Natural killer cell (primary cell): ENCODE results near the gene BMP4. TPM values are rescaled to one million over a fixed set of nuclear protein-coding genes. Genes with fewer than 3 reads are reported as not detected.

Experiments used
- ATAC-seq, 3 donors: fragments of 150-1000 bp in 2 of 3; fragments of 200-7000 bp in 1 of 3; cut with Tn5 transposase; 1 replicate in 1 of 3; 2 replicates in 2 of 3; pipeline ENCODE4 v1.10.0; 2021; ENCODE audit warnings: mild to moderate bottlenecking in 2 of 3, moderate library complexity in 2 of 3
- DNase-seq, 2 donors: peaks; one replicate each; pipeline versions ENCODE4 v3.0.0 to v3.0.0-alpha.2; 2013 to 2021; ENCODE audit warnings: mixed read lengths in 1 of 2
- H3K27ac ChIP-seq: one replicate; pipeline ENCODE4 v1.5.1; 2013; ENCODE audit warnings: mild to moderate bottlenecking, low read length
- H3K27me3 ChIP-seq: one replicate; pipeline ENCODE4 v1.6.1; 2013; ENCODE audit warnings: low read length; ENCODE audit not compliant: control insufficient read depth, insufficient read depth
- H3K36me3 ChIP-seq: one replicate; pipeline ENCODE4 v1.6.1; 2013; ENCODE audit warnings: low read length; ENCODE audit not compliant: control insufficient read depth, insufficient read depth
- H3K4me1 ChIP-seq: one replicate; pipeline ENCODE4 v1.6.1; 2013; ENCODE audit warnings: low read length; ENCODE audit not compliant: control insufficient read depth, insufficient read depth
- H3K4me3 ChIP-seq: one replicate; pipeline ENCODE4 v1.5.1; 2013; ENCODE audit warnings: low read length
- H3K9me3 ChIP-seq: one replicate; pipeline ENCODE4 v1.6.1; 2013; ENCODE audit warnings: low read length; ENCODE audit not compliant: control insufficient read depth, insufficient read depth
- H3K27ac Mint-ChIP-seq, 2 donors: one replicate each; pipeline ENCODE4 v1.8.0; 2022; ENCODE audit warnings: mild to moderate bottlenecking in 2 of 2, mixed read lengths in 2 of 2, moderate library complexity in 1 of 2
- H3K27me3 Mint-ChIP-seq, 2 donors: one replicate each; pipeline ENCODE4 v1.8.0; 2022; ENCODE audit warnings: low read depth in 2 of 2, mixed read lengths in 2 of 2
- H3K36me3 Mint-ChIP-seq: one replicate; pipeline ENCODE4 v1.8.0; 2022; ENCODE audit warnings: mixed read lengths
- H3K4me1 Mint-ChIP-seq, 2 donors: one replicate each; pipeline ENCODE4 v1.8.0; 2022; ENCODE audit warnings: mixed read lengths in 2 of 2
- H3K4me3 Mint-ChIP-seq: one replicate; pipeline ENCODE4 v1.8.0; 2022; ENCODE audit warnings: mild to moderate bottlenecking, moderate library complexity, mixed read lengths
- H3K9me3 Mint-ChIP-seq, 2 donors: one replicate each; pipeline ENCODE4 v1.8.0; 2022; ENCODE audit warnings: mixed read lengths in 2 of 2
- CTCF ChIP-seq: fragments of 200-600 bp; IDR thresholded peaks from one replicate; pipeline ENCODE4 v1.8.0; 2022; ENCODE audit warnings: antibody characterized with exemption
- WGBS: methylation state at CpG from one replicate; pipeline ENCODE4 v1.1.7; 2013; ENCODE audit warnings: missing lambda C conversion rate; ENCODE audit not compliant: insufficient coverage; 5-methylcytosine and 5-hydroxymethylcytosine counted together
- intact Hi-C: fragments of 100-400 bp; cut with micrococcal nuclease; formaldehyde crosslinking; loops from one replicate; pipeline ENCODE4 v1.14.2; 2022
- total RNA-seq, 4 donors: library from RNA; stranded (reverse); fragments of 120-200 nt in 1 of 4; gene quantifications; one replicate each; pipeline versions ENCODE4 v1.2.3 to v1.2.4, GENCODE V29; 2013 to 2022

The BMP4 gene
- total RNA-seq, 3 donors from 2014 or later (not counting 1 experiment from before 2014, with no cell fraction given): 0.45 TPM; not detected in 2

- DNase-seq (no peak), ATAC-seq (no peak)
- Mint-ChIP-seq H3K27me3 (no peaks in the 10 kb centered on the region), H3K9me3 (peaks cover 0 to 5% of the 10 kb centered on the region in 2 donors), H3K4me1 (no peaks in the 10 kb centered on the region), H3K27ac (no peak overlapping the region), H3K4me3 (no peak overlapping the region), H3K36me3 (no peaks in the 10 kb centered on the region)
- Histone ChIP-seq H3K27ac (no peak overlapping the region), H3K36me3 (no peaks in the 10 kb centered on the region), H3K9me3 (no peaks in the 10 kb centered on the region), H3K4me3 (no peak overlapping the region), H3K27me3 (no peaks in the 10 kb centered on the region), H3K4me1 (no peaks in the 10 kb centered on the region)
- TF ChIP-seq CTCF: no peak
- intact Hi-C loops: no loop called here
These were observed 23.7 kb downstream of the BMP4 start for GRCh38 chr14:53932966-53933365.

- no peak overlapping the region for H3K4me3 ChIP-seq
- H3K4me1 ChIP-seq: no peaks in the 10 kb centered on the region
- whole genome bisulfite sequencing: 85% methylated on average over 2 of the region's 2 CpGs
- DNase-seq (peak in 1 of 2 donors; percentile 36), ATAC-seq (no peak)
- H3K36me3 ChIP-seq: no peaks in the 10 kb centered on the region
- Mint-ChIP-seq H3K27ac (no peak overlapping the region), H3K9me3 (peaks cover 0 to 7% of the 10 kb centered on the region in 2 donors), H3K27me3 (no peaks in the 10 kb centered on the region), H3K4me1 (no peaks in the 10 kb centered on the region), H3K36me3 (no peaks in the 10 kb centered on the region), H3K4me3 (no peak overlapping the region)
- H3K27ac ChIP-seq: no peak overlapping the region
- no peak for TF ChIP-seq CTCF
- H3K27me3 ChIP-seq: no peaks in the 10 kb centered on the region
- intact Hi-C loops: no loop called here
- H3K9me3 ChIP-seq: no peaks in the 10 kb centered on the region
These were observed 26.5 kb downstream of the BMP4 start for GRCh38 chr14:53929871-53930715.

GRCh38 chr14:53927171-53927570 is 29.5 kb downstream of the BMP4 start:
- no peaks in the 10 kb centered on the region for H3K27me3 Mint-ChIP-seq
- H3K27ac Mint-ChIP-seq: no peak overlapping the region
- intact Hi-C loops: no loop called here
- DNase-seq (no peak), ATAC-seq (no peak)
- Histone ChIP-seq H3K36me3 (no peaks in the 10 kb centered on the region), H3K27me3 (no peaks in the 10 kb centered on the region), H3K9me3 (no peaks in the 10 kb centered on the region), H3K27ac (no peak overlapping the region), H3K4me3 (no peak overlapping the region), H3K4me1 (no peaks in the 10 kb centered on the region)
- no peak for TF ChIP-seq CTCF
- no peak overlapping the region for H3K4me3 Mint-ChIP-seq
- no peaks in the 10 kb centered on the region for H3K4me1 Mint-ChIP-seq
- no peaks in the 10 kb centered on the region for H3K36me3 Mint-ChIP-seq
- H3K9me3 Mint-ChIP-seq: peaks cover 0 to 9% of the 10 kb centered on the region in 2 donors
- 85% methylated on average over 5 of the region's 5 CpGs for WGBS
